Measurements from ENCODE around the gene PCOLCE2.

GRCh38 chr3:142896201-142896755, 7.4 kb upstream of the PCOLCE2 start:
- TF ChIP-seq GATA3 (IDR thresholded peaks at IDR 0.05; ENCODE audit: low read depth, low read length) (no peak), GATA2 (IDR thresholded peaks at IDR 0.05; ENCODE audit: low read depth, low read length) (no peak)
